Fibroblast of lung (primary cell): Measurements from ENCODE around the gene CIAO2B. TPM values are rescaled to one million over a fixed set of nuclear protein-coding genes. Genes with fewer than 3 reads are reported as not detected.

Source experiments
- DNase-seq, 2 donors: peaks; one replicate each; pipeline versions ENCODE4 v3.0.0 to v3.0.0-alpha.2; 2010; ENCODE audit warnings: low read depth in 2 of 2
- H2AFZ ChIP-seq: 2 replicates; pipeline ENCODE4 v1.5.1; 2012; ENCODE audit warnings: low read length, control low read depth, inconsistent platforms
- H3K27ac ChIP-seq: 2 replicates; pipeline ENCODE4 v1.5.1; 2011; ENCODE audit warnings: low read length, control low read depth; ENCODE audit not compliant: insufficient read depth
- H3K27me3 ChIP-seq: 2 replicates; pipeline ENCODE4 v1.5.1; 2011; ENCODE audit warnings: mild to moderate bottlenecking, low read length; ENCODE audit not compliant: control insufficient read depth, insufficient read depth
- H3K36me3 ChIP-seq: 2 replicates; pipeline ENCODE4 v1.5.1; 2011; ENCODE audit warnings: low read length; ENCODE audit not compliant: control insufficient read depth, insufficient read depth
- H3K4me1 ChIP-seq: 2 replicates; pipeline ENCODE4 v1.5.1; 2011; ENCODE audit warnings: low read length; ENCODE audit not compliant: control insufficient read depth, insufficient read depth; ENCODE audit errors: extremely low read depth
- H3K4me2 ChIP-seq: 2 replicates; pipeline ENCODE4 v1.5.1; 2011; ENCODE audit warnings: low read length, control low read depth; ENCODE audit not compliant: insufficient read depth; ENCODE audit errors: extremely low read depth
- H3K4me3 ChIP-seq, 4 experiments: fragments of 200-600 bp in 1 of 4; sonication (generic) in 1 of 4; replicated peaks in 1 of 4; 2 replicates each; pipeline ENCODE4 v1.5.1; 2011 to 2016; ENCODE audit warnings: low read length in 4 of 4, low read depth in 3 of 4, mild to moderate bottlenecking in 3 of 4, control low read depth in 2 of 4, inconsistent platforms in 1 of 4, mixed read lengths in 1 of 4; ENCODE audit not compliant: insufficient read depth in 1 of 4; ENCODE audit errors: control extremely low read depth in 1 of 4
- H3K79me2 ChIP-seq: 2 replicates; pipeline ENCODE4 v1.5.1; 2012; ENCODE audit warnings: mild to moderate bottlenecking, low read length, inconsistent platforms; ENCODE audit not compliant: control insufficient read depth, insufficient read depth
- H3K9ac ChIP-seq: 2 replicates; pipeline ENCODE4 v1.5.1; 2011; ENCODE audit warnings: mild to moderate bottlenecking, low read length, control low read depth; ENCODE audit not compliant: insufficient read depth
- H3K9me3 ChIP-seq: 2 replicates; pipeline ENCODE4 v1.5.1; 2012; ENCODE audit warnings: low read depth, low read length; ENCODE audit not compliant: control insufficient read depth, insufficient read depth
- H4K20me1 ChIP-seq: 2 replicates; pipeline ENCODE4 v1.5.1; 2011; ENCODE audit warnings: low read length; ENCODE audit not compliant: control insufficient read depth, insufficient read depth; ENCODE audit errors: extremely low read depth
- EZH2 ChIP-seq: IDR thresholded peaks from 2 replicates; pipeline ENCODE4 v1.5.1; 2012; ENCODE audit warnings: low read length, control low read depth, mild to moderate bottlenecking; ENCODE audit errors: missing control alignments
- polyA plus RNA-seq, 2 donors: library from polyadenylated mRNA; depleted of rRNA in 1 of 2; stranded (reverse) in 1 of 2; unstranded in 1 of 2; fragments of >200 nt; gene quantifications; 2 replicates each; pipeline ENCODE4 v1.2.1, GENCODE V29; 2011 to 2012; ENCODE audit warnings: missing spikeins in 1 of 2
- total RNA-seq: library from RNA; depleted of rRNA; stranded (reverse); fragments of >200 nt; gene quantifications from 2 replicates; pipeline ENCODE4 v1.2.1, GENCODE V29; 2014
- TF ChIP-seq, protein P1 (sequence below), 2 donors: IDR thresholded peaks in 1 of 2; conservative IDR thresholded peaks in 1 of 2; 1 replicate in 1 of 2; 2 replicates in 1 of 2; pipeline ENCODE4 v1.5.1; 2011 to 2012; ENCODE audit warnings: low read length in 2 of 2, control low read depth in 1 of 2, inconsistent platforms in 1 of 2, low read depth in 1 of 2, mild to moderate bottlenecking in 1 of 2

Gene CIAO2B
- total and polyA plus RNA-seq, 2 donors (not counting 1 experiment from before 2014, with no cell fraction given), result 115 to 217 TPM

GRCh38 chr16:66917741-66918140 lies 16.5 kb downstream of the CIAO2B start:
- no peak overlapping the region for H2AFZ ChIP-seq
- H3K79me2 ChIP-seq, result no peaks in the 10 kb centered on the region
- no peak overlapping the region for H3K27ac ChIP-seq
- no peaks in the 10 kb centered on the region for H3K4me1 ChIP-seq
- no peak overlapping the region for H3K9ac ChIP-seq
- H3K4me2 ChIP-seq, result no peak overlapping the region
- DNase-seq, result no peak
- no peak for TF ChIP-seq EZH2
- TF ChIP-seq, protein P1, sequence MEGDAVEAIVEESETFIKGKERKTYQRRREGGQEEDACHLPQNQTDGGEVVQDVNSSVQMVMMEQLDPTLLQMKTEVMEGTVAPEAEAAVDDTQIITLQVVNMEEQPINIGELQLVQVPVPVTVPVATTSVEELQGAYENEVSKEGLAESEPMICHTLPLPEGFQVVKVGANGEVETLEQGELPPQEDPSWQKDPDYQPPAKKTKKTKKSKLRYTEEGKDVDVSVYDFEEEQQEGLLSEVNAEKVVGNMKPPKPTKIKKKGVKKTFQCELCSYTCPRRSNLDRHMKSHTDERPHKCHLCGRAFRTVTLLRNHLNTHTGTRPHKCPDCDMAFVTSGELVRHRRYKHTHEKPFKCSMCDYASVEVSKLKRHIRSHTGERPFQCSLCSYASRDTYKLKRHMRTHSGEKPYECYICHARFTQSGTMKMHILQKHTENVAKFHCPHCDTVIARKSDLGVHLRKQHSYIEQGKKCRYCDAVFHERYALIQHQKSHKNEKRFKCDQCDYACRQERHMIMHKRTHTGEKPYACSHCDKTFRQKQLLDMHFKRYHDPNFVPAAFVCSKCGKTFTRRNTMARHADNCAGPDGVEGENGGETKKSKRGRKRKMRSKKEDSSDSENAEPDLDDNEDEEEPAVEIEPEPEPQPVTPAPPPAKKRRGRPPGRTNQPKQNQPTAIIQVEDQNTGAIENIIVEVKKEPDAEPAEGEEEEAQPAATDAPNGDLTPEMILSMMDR (conservative IDR thresholded peaks at IDR 0.05 in 1 of 2, IDR thresholded peaks at IDR 0.05 in 1 of 2; ENCODE audit: low read depth in 1 of 2, low read length in 2 of 2), result no peak
- peaks cover 3% of the 10 kb centered on the region for H3K36me3 ChIP-seq
- peaks cover 6% of the 10 kb centered on the region for H3K27me3 ChIP-seq
- H4K20me1 ChIP-seq, result no peaks in the 10 kb centered on the region
- H3K9me3 ChIP-seq, result no peaks in the 10 kb centered on the region
- no peak overlapping the region for H3K4me3 ChIP-seq

DNA sequence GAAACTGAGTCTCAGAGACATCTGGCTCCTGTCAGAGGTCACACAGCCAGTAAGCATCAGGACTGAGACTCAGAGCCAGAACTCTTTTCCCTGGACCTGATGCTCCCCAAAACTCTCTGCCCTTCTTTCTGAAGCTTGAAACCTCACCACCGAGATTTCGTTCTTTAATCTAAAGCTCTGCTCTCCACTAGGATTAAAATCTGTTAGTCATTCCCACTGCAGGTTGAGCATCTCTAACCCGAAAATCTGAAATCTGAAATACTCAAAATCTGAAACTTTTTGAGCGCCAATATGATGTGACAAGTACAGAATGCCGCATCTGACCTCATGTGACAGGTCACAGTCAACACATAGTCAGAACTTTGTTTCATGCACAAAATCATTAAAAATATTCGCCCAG lies 17.7 kb downstream of the CIAO2B start:
- H3K4me3 ChIP-seq, result no peak overlapping the region
- no peaks in the 10 kb centered on the region for H3K36me3 ChIP-seq
- H3K4me2 ChIP-seq, result no peak overlapping the region
- H3K27me3 ChIP-seq, result peaks cover 6% of the 10 kb centered on the region
- H4K20me1 ChIP-seq, result no peaks in the 10 kb centered on the region
- H3K79me2 ChIP-seq, result no peaks in the 10 kb centered on the region
- H3K4me1 ChIP-seq, result no peaks in the 10 kb centered on the region
- H3K27ac ChIP-seq, result no peak overlapping the region
- H3K9ac ChIP-seq, result no peak overlapping the region
- DNase-seq, result no peak
- no peaks in the 10 kb centered on the region for H3K9me3 ChIP-seq
- no peak overlapping the region for H2AFZ ChIP-seq
- no peak for TF ChIP-seq EZH2
- TF ChIP-seq, protein P1 (conservative IDR thresholded peaks at IDR 0.05 in 1 of 2, IDR thresholded peaks at IDR 0.05 in 1 of 2; ENCODE audit: low read depth in 1 of 2, low read length in 2 of 2), result no peak

DNA sequence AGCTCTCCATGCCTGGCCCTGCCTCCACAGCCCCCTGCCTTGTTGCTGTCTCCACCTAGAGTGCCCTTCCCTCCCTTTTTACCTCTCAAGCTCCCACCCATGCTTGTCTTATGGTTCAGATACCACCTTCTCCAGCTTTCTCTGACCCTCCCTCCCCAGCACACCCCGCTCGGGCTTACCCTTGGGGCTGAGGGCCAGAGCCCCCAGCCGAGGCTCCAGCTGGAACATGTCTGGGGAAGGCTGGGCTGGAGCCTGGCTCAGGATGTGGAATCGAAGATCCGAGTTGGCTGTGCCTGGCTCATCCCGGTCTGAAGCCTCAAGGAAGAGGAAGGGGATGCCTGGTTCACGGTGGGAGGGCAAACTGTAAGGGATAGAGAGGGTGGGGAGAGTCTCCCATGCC lies 19.2 kb downstream of the CIAO2B start:
- Histone ChIP-seq H3K27me3 (peaks cover 6% of the 10 kb centered on the region), H3K36me3 (no peaks in the 10 kb centered on the region), H3K9me3 (no peaks in the 10 kb centered on the region), H2AFZ (no peak overlapping the region), H3K27ac (no peak overlapping the region), H3K79me2 (no peaks in the 10 kb centered on the region), H4K20me1 (no peaks in the 10 kb centered on the region), H3K4me1 (no peaks in the 10 kb centered on the region), H3K4me2 (no peak overlapping the region), H3K4me3 (no peak overlapping the region), H3K9ac (no peak overlapping the region)
- TF ChIP-seq, protein P1 (conservative IDR thresholded peaks at IDR 0.05 in 1 of 2, IDR thresholded peaks at IDR 0.05 in 1 of 2; ENCODE audit: low read depth in 1 of 2, low read length in 2 of 2), result no peak
- TF ChIP-seq EZH2, result no peak
- no peak for DNase-seq
